Keratinocyte (primary cell): Measurements from ENCODE around the gene TDRD3. TPM values are rescaled to one million over a fixed set of nuclear protein-coding genes. Genes with fewer than 3 reads are reported as not detected.

Source experiments
- DNase-seq: peaks from one replicate; pipeline ENCODE4 v3.0.0-alpha.2; 2011; ENCODE audit warnings: low read depth, missing footprints, low spot score
- FAIRE-seq: peaks from 2 replicates; lab custom pipeline; 2011; peaks lifted over from hg19 to GRCh38; lab: Jason Lieb, UNC
- H2AFZ ChIP-seq: 2 replicates; pipeline ENCODE4 v1.6.0; 2012; ENCODE audit warnings: low read length, control low read depth, inconsistent platforms; ENCODE audit not compliant: control insufficient read depth
- H3K27ac ChIP-seq: 2 replicates; pipeline ENCODE4 v1.5.1; 2011; ENCODE audit warnings: low read length; ENCODE audit not compliant: control insufficient read depth, insufficient read depth
- H3K27me3 ChIP-seq: 3 replicates; pipeline ENCODE4 v1.6.0; 2011; ENCODE audit warnings: low read length; ENCODE audit not compliant: control insufficient read depth, insufficient read depth; ENCODE audit errors: extremely low read depth
- H3K36me3 ChIP-seq, 2 experiments: 2 replicates in 1 of 2; 3 replicates in 1 of 2; pipeline ENCODE4 v1.5.1; 2011; ENCODE audit warnings: low read length in 2 of 2, mild to moderate bottlenecking in 1 of 2; ENCODE audit not compliant: control insufficient read depth in 2 of 2, insufficient read depth in 2 of 2; ENCODE audit errors: extremely low read depth in 1 of 2
- H3K4me1 ChIP-seq: 3 replicates; pipeline ENCODE4 v1.5.1; 2011; ENCODE audit warnings: low read length; ENCODE audit not compliant: control insufficient read depth, insufficient read depth; ENCODE audit errors: extremely low read depth
- H3K4me2 ChIP-seq: 3 replicates; pipeline ENCODE4 v1.6.0; 2011; ENCODE audit warnings: low read depth, low read length; ENCODE audit not compliant: control insufficient read depth, insufficient read depth; ENCODE audit errors: extremely low read depth
- H3K4me3 ChIP-seq, 3 experiments: fragments of 200-600 bp in 1 of 3; sonication (generic) in 1 of 3; 2 replicates in 2 of 3; 3 replicates in 1 of 3; pipeline ENCODE4 v1.5.1; 2011 to 2016; ENCODE audit warnings: low read length in 3 of 3, mild to moderate bottlenecking in 3 of 3, control low read depth in 2 of 3, inconsistent platforms in 1 of 3, low read depth in 1 of 3, mixed read lengths in 1 of 3, mixed run types in 1 of 3, moderate library complexity in 1 of 3; ENCODE audit not compliant: control insufficient read depth in 2 of 3, insufficient read depth in 2 of 3; ENCODE audit errors: extremely low read depth in 1 of 3
- H3K79me2 ChIP-seq: 2 replicates; pipeline ENCODE4 v1.6.0; 2012; ENCODE audit warnings: low read length; ENCODE audit not compliant: control insufficient read depth, insufficient read depth
- H3K9ac ChIP-seq: 3 replicates; pipeline ENCODE4 v1.6.0; 2011; ENCODE audit warnings: low read length; ENCODE audit not compliant: control insufficient read depth, insufficient read depth; ENCODE audit errors: extremely low read depth
- H3K9me1 ChIP-seq: 3 replicates; pipeline ENCODE4 v1.6.0; 2011; ENCODE audit warnings: low read length; ENCODE audit not compliant: control insufficient read depth, insufficient read depth; ENCODE audit errors: extremely low read depth
- H3K9me3 ChIP-seq: 2 replicates; pipeline ENCODE4 v1.5.1; 2012; ENCODE audit warnings: low read depth, low read length; ENCODE audit not compliant: control insufficient read depth
- H4K20me1 ChIP-seq: 3 replicates; pipeline ENCODE4 v1.6.0; 2011; ENCODE audit warnings: low read length; ENCODE audit not compliant: control insufficient read depth, insufficient read depth; ENCODE audit errors: extremely low read depth
- EZH2 ChIP-seq: IDR thresholded peaks from one replicate; pipeline ENCODE4 v1.6.1; 2012; ENCODE audit warnings: inconsistent platforms, mild to moderate bottlenecking, low read length, moderate library complexity
- dilution Hi-C: fragments of 300-500 bp; cut with MboI; formaldehyde crosslinking; loops from one replicate; pipeline ENCODE4 v1.7.0; 2020; ENCODE audit warnings: low sequenced_read_pairs; ENCODE audit not compliant: extremely low pct_ligation_motif_present
- polyA plus RNA-seq, 5 experiments: library from polyadenylated mRNA; depleted of rRNA in 3 of 5; stranded (reverse) in 3 of 5; stranded (forward) in 1 of 5; unstranded in 1 of 5; fragments of >200 nt; gene quantifications; 1 replicate in 1 of 5; 2 replicates in 3 of 5; 3 replicates in 1 of 5; pipeline versions ENCODE4 v1.2.1 to v1.2.3, GENCODE V29; 2011 to 2012; ENCODE audit warnings: missing spikeins in 2 of 5, low read depth in 1 of 5, low replicate concordance in 1 of 5
- TF ChIP-seq, protein P1 (sequence below), 3 experiments: IDR thresholded peaks in 1 of 3; conservative IDR thresholded peaks in 1 of 3; optimal IDR thresholded peaks in 1 of 3; 2 replicates in 2 of 3; 3 replicates in 1 of 3; pipeline versions ENCODE3 to v1.5.1; 2011; ENCODE audit warnings: low read length in 3 of 3, mild to moderate bottlenecking in 3 of 3, moderate library complexity in 2 of 3, control low read depth in 1 of 3, inconsistent platforms in 1 of 3; ENCODE audit not compliant: insufficient read depth in 2 of 3; ENCODE audit errors: extremely low read depth in 1 of 3

The TDRD3 gene
- polyA plus RNA-seq, 1 donor (not counting 4 experiments of a cell fraction or from before 2014, with no cell fraction given) = 10.7 TPM

DNA sequence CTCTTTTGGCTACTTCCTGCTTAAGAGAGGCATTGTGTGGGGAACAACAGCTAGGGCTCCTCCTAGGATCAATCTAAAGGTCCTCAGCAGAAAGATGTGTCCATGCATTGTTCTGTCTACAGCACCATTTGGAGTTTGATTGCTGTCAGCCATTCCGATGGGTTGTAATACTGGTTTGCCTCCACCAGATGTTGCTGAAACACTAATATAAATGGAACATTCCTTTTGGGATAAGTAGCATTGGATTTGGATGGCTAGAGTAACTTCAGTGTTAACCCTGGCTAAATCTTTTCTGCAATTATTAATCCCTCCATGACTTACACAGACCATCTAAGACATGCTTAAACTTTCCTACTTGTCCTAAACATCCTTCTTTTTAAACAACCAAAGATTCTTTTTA, 104.2 kb downstream of the TDRD3 start:
- Histone ChIP-seq H3K9me1 (no peaks in the 10 kb centered on the region), H3K4me2 (no peak overlapping the region), H3K27me3 (no peaks in the 10 kb centered on the region), H3K36me3 (no peaks in the 10 kb centered on the region), H3K4me1 (no peaks in the 10 kb centered on the region), H4K20me1 (no peaks in the 10 kb centered on the region), H3K79me2 (no peaks in the 10 kb centered on the region), H3K4me3 (no peak overlapping the region), H3K9me3 (peaks cover 2% of the 10 kb centered on the region), H3K9ac (no peak overlapping the region), H3K27ac (no peak overlapping the region), H2AFZ (no peak overlapping the region)
- no peak for DNase-seq
- no peak for TF ChIP-seq EZH2
- TF ChIP-seq, protein P1, sequence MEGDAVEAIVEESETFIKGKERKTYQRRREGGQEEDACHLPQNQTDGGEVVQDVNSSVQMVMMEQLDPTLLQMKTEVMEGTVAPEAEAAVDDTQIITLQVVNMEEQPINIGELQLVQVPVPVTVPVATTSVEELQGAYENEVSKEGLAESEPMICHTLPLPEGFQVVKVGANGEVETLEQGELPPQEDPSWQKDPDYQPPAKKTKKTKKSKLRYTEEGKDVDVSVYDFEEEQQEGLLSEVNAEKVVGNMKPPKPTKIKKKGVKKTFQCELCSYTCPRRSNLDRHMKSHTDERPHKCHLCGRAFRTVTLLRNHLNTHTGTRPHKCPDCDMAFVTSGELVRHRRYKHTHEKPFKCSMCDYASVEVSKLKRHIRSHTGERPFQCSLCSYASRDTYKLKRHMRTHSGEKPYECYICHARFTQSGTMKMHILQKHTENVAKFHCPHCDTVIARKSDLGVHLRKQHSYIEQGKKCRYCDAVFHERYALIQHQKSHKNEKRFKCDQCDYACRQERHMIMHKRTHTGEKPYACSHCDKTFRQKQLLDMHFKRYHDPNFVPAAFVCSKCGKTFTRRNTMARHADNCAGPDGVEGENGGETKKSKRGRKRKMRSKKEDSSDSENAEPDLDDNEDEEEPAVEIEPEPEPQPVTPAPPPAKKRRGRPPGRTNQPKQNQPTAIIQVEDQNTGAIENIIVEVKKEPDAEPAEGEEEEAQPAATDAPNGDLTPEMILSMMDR (optimal IDR thresholded peaks at IDR 0.05 in 1 of 3, IDR thresholded peaks at IDR 0.05 in 1 of 3, conservative IDR thresholded peaks at IDR 0.05 in 1 of 3; ENCODE audit: extremely low read depth in 1 of 3, insufficient read depth in 2 of 3, low read length in 3 of 3) = no peak
- no peak for FAIRE-seq
- dilution Hi-C loops = no loop called here

DNA sequence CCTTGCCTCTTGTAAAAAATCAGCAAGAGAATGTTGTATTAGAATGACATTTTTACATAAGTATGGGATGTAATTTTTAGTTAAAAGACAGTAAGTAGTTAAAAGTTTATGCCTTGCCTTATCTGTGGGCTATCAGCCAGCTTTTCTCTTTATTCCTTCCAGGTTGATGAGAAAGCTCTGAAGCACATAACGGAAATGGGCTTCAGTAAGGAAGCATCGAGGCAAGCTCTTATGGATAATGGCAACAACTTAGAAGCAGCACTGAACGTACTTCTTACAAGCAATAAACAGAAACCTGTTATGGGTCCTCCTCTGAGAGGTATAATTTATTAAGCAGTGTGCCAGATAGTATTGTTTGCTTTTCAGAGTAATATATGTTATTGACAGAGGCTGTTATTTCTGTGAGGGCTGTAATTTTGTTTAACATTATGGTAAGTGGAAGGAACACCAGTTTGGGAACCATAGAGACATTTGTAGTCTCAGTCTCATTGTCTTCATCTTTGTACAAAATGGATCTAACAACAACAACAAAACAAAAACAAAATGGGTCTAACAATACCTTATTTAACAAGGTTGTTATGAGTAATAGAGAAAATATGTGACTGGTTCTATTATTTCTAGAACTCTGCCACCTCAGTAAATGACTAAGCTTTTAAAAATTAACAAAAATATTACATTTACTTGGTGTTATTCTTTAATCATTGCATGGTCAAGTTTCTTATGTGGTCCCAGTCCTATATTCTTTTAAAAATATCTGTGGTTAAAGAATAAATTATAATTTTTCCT, 112.8 kb downstream of the TDRD3 start:
- H3K27ac ChIP-seq = no peak overlapping the region
- no peak overlapping the region for H2AFZ ChIP-seq
- no peaks in the 10 kb centered on the region for H4K20me1 ChIP-seq
- dilution Hi-C loops = no loop called here
- H3K9ac ChIP-seq = no peak overlapping the region
- no peak overlapping the region for H3K4me3 ChIP-seq
- H3K4me2 ChIP-seq = no peak overlapping the region
- no peaks in the 10 kb centered on the region for H3K9me3 ChIP-seq
- H3K9me1 ChIP-seq = no peaks in the 10 kb centered on the region
- no peaks in the 10 kb centered on the region for H3K27me3 ChIP-seq
- H3K4me1 ChIP-seq = peaks cover 2% of the 10 kb centered on the region
- no peak for DNase-seq
- no peak for FAIRE-seq
- no peaks in the 10 kb centered on the region for H3K79me2 ChIP-seq
- TF ChIP-seq EZH2 = no peak
- TF ChIP-seq, protein P1 (optimal IDR thresholded peaks at IDR 0.05 in 1 of 3, IDR thresholded peaks at IDR 0.05 in 1 of 3, conservative IDR thresholded peaks at IDR 0.05 in 1 of 3; ENCODE audit: extremely low read depth in 1 of 3, insufficient read depth in 2 of 3, low read length in 3 of 3) = no peak
- H3K36me3 ChIP-seq = peaks cover 0 to 2% of the 10 kb centered on the region in 2 experiments
